ENCODE results near the gene EEF2KMT.
"Not testable (repeated sequence)": the region's sequence is repeated elsewhere in the genome, so short reads cannot be mapped to it uniquely, and the experiment has no call there.

DNA sequence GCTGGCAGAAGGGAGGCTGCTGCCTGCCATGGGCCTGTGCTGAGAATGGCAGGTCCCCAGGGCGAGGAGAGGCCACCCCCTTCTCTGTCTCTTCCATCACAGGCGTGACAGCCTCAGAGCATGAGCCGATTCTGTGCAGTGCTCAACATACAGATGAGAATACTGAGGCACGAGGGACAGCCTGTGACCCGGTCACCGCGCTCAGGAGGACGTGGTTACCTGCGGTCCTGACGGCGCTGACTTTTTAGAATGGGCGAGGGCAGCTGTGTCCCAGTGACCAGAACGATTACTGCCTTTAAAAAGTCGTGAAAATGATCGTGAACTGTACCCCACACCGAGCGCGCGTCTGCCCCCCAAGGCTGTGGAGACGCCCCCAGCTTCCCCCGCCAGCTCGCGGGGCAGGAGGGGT lies 530 bp downstream of the EEF2KMT start:
- not testable (repeated sequence) for TF ChIP-seq TAF1, POLR2A (IDR thresholded peaks at IDR 0.05; ENCODE audit: low read depth, low read length)

All from GM12891 (cell line).